Naive thymus-derived CD8-positive, alpha-beta T cell (primary cell): ENCODE results near the gene HSPB8. TPM values are rescaled to one million over a fixed set of nuclear protein-coding genes. Genes with fewer than 3 reads are reported as not detected.
A peak's percentile ranks its signal among the peaks of the same experiment; 100 is the strongest.

Source experiments
- ATAC-seq, 2 donors: fragments of 150-1000 bp; cut with Tn5 transposase in 1 of 2; sonication (Bioruptor Pico), chemical (Tn5 transposase) in 1 of 2; 1 replicate in 1 of 2; 2 replicates in 1 of 2; pipeline ENCODE4 v1.10.0; 2021; ENCODE audit warnings: mild to moderate bottlenecking in 2 of 2, moderate library complexity in 2 of 2
- POLR2A ChIA-PET: fragments of 350-600 bp; sonication (Branson Sonifier 250); formaldehyde crosslinking; loops from one replicate; lab custom pipeline; 2021; ENCODE audit warnings: antibody characterized with exemption; lab: Charles Lee
- DNase-seq, 10 donors: peaks; one replicate each; pipeline versions ENCODE4 v3.0.0 to v3.0.0-alpha.2; 2020 to 2022
- H3K27ac Mint-ChIP-seq, 10 donors: one replicate each; pipeline ENCODE4 v1.8.0; 2020 to 2022; ENCODE audit warnings: mild to moderate bottlenecking in 10 of 10, mixed read lengths in 10 of 10, moderate library complexity in 4 of 10, inconsistent platforms in 1 of 10
- H3K27me3 Mint-ChIP-seq, 5 donors: one replicate each; pipeline ENCODE4 v1.8.0; 2021 to 2022; ENCODE audit warnings: mixed read lengths in 5 of 5
- H3K36me3 Mint-ChIP-seq, 3 donors: one replicate each; pipeline ENCODE4 v1.8.0; 2020 to 2022; ENCODE audit warnings: mixed read lengths in 3 of 3, mild to moderate bottlenecking in 2 of 3, inconsistent platforms in 1 of 3
- H3K4me1 Mint-ChIP-seq, 4 donors: one replicate each; pipeline ENCODE4 v1.8.0; 2021 to 2022; ENCODE audit warnings: mixed read lengths in 4 of 4
- H3K4me3 Mint-ChIP-seq, 10 donors: one replicate each; pipeline ENCODE4 v1.8.0; 2020 to 2022; ENCODE audit warnings: mild to moderate bottlenecking in 10 of 10, mixed read lengths in 10 of 10, moderate library complexity in 6 of 10, inconsistent platforms in 1 of 10
- H3K9me3 Mint-ChIP-seq, 9 donors: one replicate each; pipeline ENCODE4 v1.8.0; 2020 to 2022; ENCODE audit warnings: mixed read lengths in 9 of 9, mild to moderate bottlenecking in 3 of 9, inconsistent platforms in 1 of 9, moderate library complexity in 1 of 9
- polyA plus RNA-seq, 3 donors: library from polyadenylated mRNA; unstranded; fragments of 300-500 nt; fragmentation: Illumina TruSeq; gene quantifications; one replicate each; pipeline ENCODE4 v1.2.3, GENCODE V29; 2021
- total RNA-seq, 8 experiments: library from RNA in 2 of 8; stranded (reverse) in 2 of 8; gene quantifications; one replicate each; pipeline ENCODE4 v1.2.3 and lab custom pipeline; 2021 to 2026

The HSPB8 gene
- total RNA-seq (not detected), polyA plus RNA-seq (not detected), total RNA-seq (lab: John Stamatoyannopoulos, UW) (0 to 0.09 (median 0) reads per million in 6 experiments)

- Mint-ChIP-seq H3K4me1 (no peaks in the 10 kb centered on the region), H3K27me3 (peaks cover 8 to 39% (median 24%) of the 10 kb centered on the region in 5 donors), H3K36me3 (peaks cover 0 to 3% (median 0%) of the 10 kb centered on the region in 3 donors), H3K4me3 (no peak within 1 kb of the TSS), H3K9me3 (peaks cover 0 to 3% (median 0%) of the 10 kb centered on the region in 9 donors), H3K27ac (no peak within 1 kb of the TSS)
- POLR2A ChIA-PET, result no interaction called here
- ATAC-seq (no peak), DNase-seq (no peak)
Measured at GRCh38 chr12:119178544-119179334, at the start of gene HSPB8. TSS of gene HSPB8 (plus strand) at chr12:119178931. CDS start at chr12:119179313, 382 bp downstream.

- Mint-ChIP-seq H3K27me3 (peaks cover 0 to 16% (median 3%) of the 10 kb centered on the region in 5 donors), H3K27ac (no peak overlapping the region), H3K4me3 (no peak overlapping the region), H3K36me3 (peaks cover 0 to 14% (median 0%) of the 10 kb centered on the region in 3 donors), H3K9me3 (peaks cover 3 to 36% (median 15%) of the 10 kb centered on the region in 9 donors), H3K4me1 (no peaks in the 10 kb centered on the region)
- POLR2A ChIA-PET, result no interaction called here
- DNase-seq, result no peak
- ATAC-seq, result no peak
Measured at GRCh38 chr12:119129827-119130434, 48.8 kb upstream of the HSPB8 start.

GRCh38 chr12:119130523-119130922 lies 48.2 kb upstream of the HSPB8 start:
- POLR2A ChIA-PET, result no interaction called here
- ATAC-seq (no peak), DNase-seq (no peak)
- Mint-ChIP-seq H3K36me3 (peaks cover 0 to 14% (median 0%) of the 10 kb centered on the region in 3 donors), H3K9me3 (peaks cover 3 to 36% (median 17%) of the 10 kb centered on the region in 9 donors), H3K27me3 (peaks cover 0 to 11% (median 1%) of the 10 kb centered on the region in 5 donors), H3K4me3 (no peak overlapping the region), H3K27ac (no peak overlapping the region), H3K4me1 (no peaks in the 10 kb centered on the region)

- Mint-ChIP-seq H3K36me3 (peaks cover 0 to 13% (median 0%) of the 10 kb centered on the region in 3 donors), H3K9me3 (peaks cover 3 to 30% (median 12%) of the 10 kb centered on the region in 9 donors), H3K27me3 (peaks cover 0 to 16% (median 1%) of the 10 kb centered on the region in 5 donors), H3K4me1 (no peaks in the 10 kb centered on the region), H3K27ac (no peak overlapping the region), H3K4me3 (no peak overlapping the region)
- DNase-seq, result no peak
- ATAC-seq, result no peak
- POLR2A ChIA-PET, result no interaction called here
Measured at GRCh38 chr12:119134284-119135072, 44.3 kb upstream of the HSPB8 start.

GRCh38 chr12:119136811-119137410 lies 41.8 kb upstream of the HSPB8 start:
- POLR2A ChIA-PET, result no interaction called here
- peaks cover 2 to 15% (median 4%) of the 10 kb centered on the region in 5 donors for H3K27me3 Mint-ChIP-seq
- H3K4me3 Mint-ChIP-seq, result no peak overlapping the region
- H3K36me3 Mint-ChIP-seq, result peaks cover 0 to 5% (median 0%) of the 10 kb centered on the region in 3 donors
- peaks cover 0 to 21% (median 8%) of the 10 kb centered on the region in 9 donors for H3K9me3 Mint-ChIP-seq
- DNase-seq (no peak), ATAC-seq (no peak)
- H3K27ac Mint-ChIP-seq, result no peak overlapping the region
- no peaks in the 10 kb centered on the region for H3K4me1 Mint-ChIP-seq

- ATAC-seq, result no peak
Measured at GRCh38 chr12:119139448-119139847, 39.3 kb upstream of the HSPB8 start.

GRCh38 chr12:119145367-119145766 lies 33.4 kb upstream of the HSPB8 start:
- DNase-seq (no peak), ATAC-seq (no peak)
- Mint-ChIP-seq H3K9me3 (peaks cover 0 to 8% (median 5%) of the 10 kb centered on the region in 9 donors), H3K4me3 (no peak overlapping the region), H3K27me3 (peaks cover 12 to 34% (median 18%) of the 10 kb centered on the region in 5 donors), H3K27ac (no peak overlapping the region), H3K36me3 (no peaks in the 10 kb centered on the region), H3K4me1 (no peaks in the 10 kb centered on the region)
- POLR2A ChIA-PET, result no interaction called here

More at GRCh38 chr12:119139448-119139847, 39.3 kb upstream of the HSPB8 start:
- no peak for DNase-seq
- no peaks in the 10 kb centered on the region for H3K4me1 Mint-ChIP-seq
- POLR2A ChIA-PET, result no interaction called here
- H3K27me3 Mint-ChIP-seq, result peaks cover 5 to 17% (median 9%) of the 10 kb centered on the region in 5 donors
- H3K27ac Mint-ChIP-seq, result no peak overlapping the region
- no peak overlapping the region for H3K4me3 Mint-ChIP-seq
- peaks cover 0 to 6% (median 2%) of the 10 kb centered on the region in 9 donors for H3K9me3 Mint-ChIP-seq
- H3K36me3 Mint-ChIP-seq, result no peaks in the 10 kb centered on the region

GRCh38 chr12:119147847-119148448 lies 30.8 kb upstream of the HSPB8 start:
- H3K27ac Mint-ChIP-seq, result no peak overlapping the region
- no peak overlapping the region for H3K4me3 Mint-ChIP-seq
- H3K27me3 Mint-ChIP-seq, result peaks cover 13 to 42% (median 25%) of the 10 kb centered on the region in 5 donors
- no peak for DNase-seq
- H3K36me3 Mint-ChIP-seq, result peaks cover 0 to 8% (median 0%) of the 10 kb centered on the region in 3 donors
- H3K9me3 Mint-ChIP-seq, result peaks cover 2 to 20% (median 8%) of the 10 kb centered on the region in 9 donors
- no peak for ATAC-seq
- POLR2A ChIA-PET, result no interaction called here
- no peaks in the 10 kb centered on the region for H3K4me1 Mint-ChIP-seq

GRCh38 chr12:119149270-119149669 lies 29.5 kb upstream of the HSPB8 start:
- no peak for DNase-seq
- no peak overlapping the region for H3K4me3 Mint-ChIP-seq
- H3K27ac Mint-ChIP-seq, result no peak overlapping the region
- peaks cover 0 to 10% (median 2%) of the 10 kb centered on the region in 3 donors for H3K36me3 Mint-ChIP-seq
- peaks cover 2 to 23% (median 8%) of the 10 kb centered on the region in 9 donors for H3K9me3 Mint-ChIP-seq
- ATAC-seq, result no peak
- H3K27me3 Mint-ChIP-seq, result peaks cover 21 to 50% (median 31%) of the 10 kb centered on the region in 5 donors
- POLR2A ChIA-PET, result no interaction called here
- peaks cover 0 to 9% (median 2%) of the 10 kb centered on the region in 4 donors for H3K4me1 Mint-ChIP-seq

GRCh38 chr12:119151445-119152026 lies 27.2 kb upstream of the HSPB8 start:
- POLR2A ChIA-PET, result no interaction called here
- DNase-seq (no peak), ATAC-seq (no peak)
- peaks cover 0 to 10% (median 2%) of the 10 kb centered on the region in 3 donors for H3K36me3 Mint-ChIP-seq
- peaks cover 2 to 27% (median 10%) of the 10 kb centered on the region in 9 donors for H3K9me3 Mint-ChIP-seq
- H3K27me3 Mint-ChIP-seq, result peaks cover 13 to 33% (median 31%) of the 10 kb centered on the region in 5 donors
- peaks cover 0 to 9% (median 2%) of the 10 kb centered on the region in 4 donors for H3K4me1 Mint-ChIP-seq
- H3K27ac Mint-ChIP-seq, result peak overlapping the region in 1 of 10 donors; percentile 77
- H3K4me3 Mint-ChIP-seq, result no peak overlapping the region
